A204.1 (cell line): Measurements from ENCODE around the gene ZNF580.

Experiments used
- FAIRE-seq: peaks from 2 replicates; lab custom pipeline; 2012; peaks lifted over from hg19 to GRCh38; lab: Jason Lieb, UNC

Gene ZNF580

DNA sequence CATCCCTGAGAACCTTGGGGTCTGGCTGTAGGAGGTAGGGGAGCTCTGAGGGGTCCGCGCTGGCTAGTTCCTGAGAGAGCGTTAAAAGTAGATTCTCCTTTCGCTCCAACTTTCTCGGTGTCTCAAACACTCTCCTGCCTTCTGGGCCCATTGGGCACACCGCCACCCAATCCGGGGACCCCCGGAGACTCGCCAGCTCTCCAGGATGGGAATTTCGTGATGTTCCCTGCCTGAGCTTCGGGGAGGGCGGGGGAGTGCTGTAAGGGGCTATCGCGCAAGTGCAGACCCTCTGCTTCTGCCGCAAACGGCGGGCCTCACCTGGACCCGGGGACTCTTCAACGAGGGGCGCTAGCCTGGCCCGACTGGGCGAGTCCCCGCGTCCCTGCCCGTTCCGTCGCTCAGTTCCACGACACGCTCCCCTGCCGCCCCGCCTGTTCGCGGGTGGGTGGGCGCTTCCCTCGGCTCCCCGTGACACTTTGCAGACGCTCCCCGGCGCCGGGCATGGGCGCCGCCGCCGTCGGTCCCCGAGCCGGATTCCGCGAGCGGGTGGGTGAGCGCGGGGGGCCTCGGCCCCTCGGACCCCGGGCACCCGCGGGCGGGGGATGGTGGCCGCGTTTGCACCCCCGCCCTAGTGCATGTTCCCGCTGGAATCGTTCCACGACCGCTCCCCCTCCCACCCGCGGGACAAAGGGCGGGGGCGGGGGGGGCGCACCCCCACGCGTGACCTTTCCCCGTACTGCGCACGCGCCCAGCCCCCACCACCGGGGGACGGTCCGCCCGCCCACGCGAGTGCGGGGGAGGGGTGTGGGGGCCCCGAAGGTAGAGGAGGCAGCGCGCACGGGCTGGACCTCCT, 7.2 kb downstream of the ZNF580 start, which contains the start of gene CCDC106:
Gene CCDC106 (plus strand): TSS at position 481 of the 853 bp plus-strand sequence. CDS start 835 bp downstream, outside the sequence.
- FAIRE-seq: no peak

DNA sequence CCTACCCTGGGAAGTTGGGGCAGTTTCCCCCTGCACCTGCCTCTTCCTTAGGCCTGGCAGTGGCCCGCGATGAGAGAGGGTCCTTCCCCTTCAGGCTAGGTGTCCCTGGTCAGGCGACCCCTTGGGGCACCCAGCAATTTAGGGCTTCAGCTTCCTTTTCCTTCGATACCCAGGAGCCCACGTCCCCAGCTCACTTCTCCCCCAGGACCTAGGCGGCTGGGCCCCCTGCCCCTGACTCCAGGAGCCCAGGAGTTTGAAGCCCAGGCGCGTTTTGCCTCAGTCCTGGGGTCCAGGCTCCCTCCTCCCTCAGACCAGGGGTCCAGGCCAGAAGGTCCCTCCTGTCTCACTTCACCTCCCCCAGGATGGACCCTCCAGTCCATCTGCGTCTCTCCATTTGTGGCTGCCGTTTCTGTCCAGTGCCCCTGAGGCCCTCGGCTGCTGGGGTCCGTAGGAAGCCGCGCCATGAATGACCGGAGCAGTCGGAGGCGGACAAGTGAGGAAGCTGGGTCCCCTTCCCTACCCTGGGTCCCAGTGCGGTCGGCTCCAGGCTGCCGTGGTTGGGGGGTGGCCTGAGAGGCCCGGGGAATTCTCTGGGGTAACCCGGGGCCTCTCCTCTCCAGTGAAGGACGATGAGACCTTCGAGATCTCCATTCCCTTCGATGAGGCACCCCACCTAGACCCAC, 7.9 kb downstream of the ZNF580 start:
- FAIRE-seq: no peak

DNA sequence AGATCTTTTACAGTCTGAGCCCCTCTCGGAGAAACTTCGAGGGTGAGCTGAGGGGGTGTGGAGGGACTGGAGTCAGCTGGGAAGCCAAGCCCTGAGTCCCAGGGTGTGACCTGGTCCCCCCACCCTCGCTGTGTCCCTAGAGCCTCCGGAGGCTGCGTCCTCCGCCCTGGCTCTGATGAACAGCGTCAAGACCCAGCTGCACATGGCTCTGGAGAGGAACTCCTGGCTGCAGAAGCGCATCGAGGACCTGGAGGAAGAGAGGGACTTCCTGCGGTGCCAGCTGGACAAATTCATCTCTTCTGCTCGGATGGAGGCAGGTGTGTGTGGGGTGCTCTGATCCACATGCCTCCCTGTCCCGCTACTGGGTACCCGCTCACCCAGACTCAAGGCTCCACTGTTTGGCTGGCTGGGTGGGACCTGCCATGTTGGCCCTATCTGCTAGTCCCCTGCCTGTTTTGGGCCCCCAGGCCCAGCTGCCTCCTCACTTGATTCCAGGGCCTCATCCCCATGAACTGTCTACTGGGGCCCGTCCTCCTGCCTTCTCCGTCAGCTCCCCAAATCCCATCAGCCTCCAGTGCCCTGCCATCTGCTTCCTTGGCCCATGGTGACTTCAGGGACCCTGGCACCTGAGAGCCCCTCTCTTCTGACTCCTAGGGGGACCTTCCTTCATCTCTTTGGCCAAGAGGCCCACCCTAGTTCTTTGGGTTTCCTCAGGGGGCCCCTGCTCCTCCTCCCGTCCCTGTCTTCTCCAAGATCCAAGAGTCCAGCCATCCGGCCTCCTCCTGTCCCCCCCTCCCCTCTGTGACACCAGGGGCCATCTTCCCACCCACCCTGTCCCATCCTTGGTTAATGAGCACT, 8.7 kb downstream of the ZNF580 start:
- no peak for FAIRE-seq

DNA sequence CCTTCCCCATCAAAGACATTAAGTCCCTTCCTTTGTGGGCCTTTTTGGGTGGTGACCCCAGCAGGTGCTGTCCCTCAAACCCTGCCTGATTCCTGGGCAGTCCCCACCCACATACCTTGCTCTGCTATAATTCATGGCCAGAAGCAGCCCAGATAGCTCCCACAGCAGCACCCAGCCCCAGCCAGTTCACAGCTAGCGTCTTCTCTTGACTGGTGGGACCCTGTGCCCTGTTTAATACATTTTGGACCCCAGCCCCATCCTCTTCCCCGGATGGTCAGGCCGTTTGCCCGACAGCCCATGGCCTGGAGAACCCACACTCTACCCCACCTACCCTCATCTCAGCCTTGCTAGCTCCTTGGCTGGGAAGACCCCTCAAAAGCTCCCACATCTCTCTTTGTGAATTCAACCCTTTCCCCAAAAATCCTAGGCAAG, 9.3 kb downstream of the ZNF580 start:
- FAIRE-seq: no peak

DNA sequence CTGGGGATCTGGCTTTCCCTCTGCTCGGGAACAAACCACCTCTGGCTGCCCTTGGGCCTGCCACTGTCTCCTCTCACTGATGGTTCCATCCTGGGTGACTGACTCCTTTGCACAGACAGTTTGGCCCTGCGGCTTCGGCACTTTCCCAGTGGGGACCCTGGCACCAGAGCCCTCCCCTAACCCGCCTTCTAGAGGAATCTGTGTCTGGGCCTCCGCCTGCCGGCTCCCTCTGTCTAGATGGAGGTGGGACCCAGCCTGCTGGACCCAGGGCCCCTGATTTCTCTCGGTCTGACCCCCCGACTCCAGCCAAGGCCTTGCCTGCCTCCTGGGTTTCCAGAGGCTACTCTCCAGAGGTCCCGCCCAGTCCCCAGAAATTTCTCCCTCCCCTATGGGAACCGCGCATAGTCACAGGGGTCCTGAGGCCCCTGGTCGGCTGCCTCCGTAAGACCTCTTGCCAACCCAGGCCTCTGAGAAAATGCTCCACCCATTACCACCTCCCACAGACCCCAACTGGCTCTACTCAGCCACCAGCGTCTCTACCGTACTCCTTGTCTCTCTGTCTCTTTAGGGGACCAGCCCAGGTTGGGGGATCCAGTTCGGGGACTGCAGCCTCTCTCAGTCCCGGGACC, 9.9 kb downstream of the ZNF580 start:
- no peak for FAIRE-seq

DNA sequence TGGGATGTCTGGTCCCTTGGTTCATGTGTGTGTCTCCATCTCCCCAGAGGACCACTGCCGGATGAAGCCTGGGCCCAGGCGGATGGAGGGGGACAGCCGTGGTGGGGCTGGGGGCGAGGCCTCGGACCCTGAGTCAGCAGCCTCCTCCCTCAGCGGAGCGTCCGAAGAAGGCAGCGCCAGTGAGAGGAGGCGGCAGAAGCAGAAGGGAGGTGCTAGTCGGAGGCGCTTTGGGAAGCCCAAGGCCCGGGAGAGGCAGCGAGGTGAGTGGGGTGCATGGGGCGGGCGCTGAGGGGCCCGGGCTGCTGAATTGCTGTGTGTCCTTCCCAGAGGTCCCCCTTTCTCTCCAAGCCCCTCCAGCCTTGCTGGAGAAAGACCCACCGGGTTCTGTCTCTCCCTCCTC, 10.4 kb downstream of the ZNF580 start:
- no peak for FAIRE-seq

DNA sequence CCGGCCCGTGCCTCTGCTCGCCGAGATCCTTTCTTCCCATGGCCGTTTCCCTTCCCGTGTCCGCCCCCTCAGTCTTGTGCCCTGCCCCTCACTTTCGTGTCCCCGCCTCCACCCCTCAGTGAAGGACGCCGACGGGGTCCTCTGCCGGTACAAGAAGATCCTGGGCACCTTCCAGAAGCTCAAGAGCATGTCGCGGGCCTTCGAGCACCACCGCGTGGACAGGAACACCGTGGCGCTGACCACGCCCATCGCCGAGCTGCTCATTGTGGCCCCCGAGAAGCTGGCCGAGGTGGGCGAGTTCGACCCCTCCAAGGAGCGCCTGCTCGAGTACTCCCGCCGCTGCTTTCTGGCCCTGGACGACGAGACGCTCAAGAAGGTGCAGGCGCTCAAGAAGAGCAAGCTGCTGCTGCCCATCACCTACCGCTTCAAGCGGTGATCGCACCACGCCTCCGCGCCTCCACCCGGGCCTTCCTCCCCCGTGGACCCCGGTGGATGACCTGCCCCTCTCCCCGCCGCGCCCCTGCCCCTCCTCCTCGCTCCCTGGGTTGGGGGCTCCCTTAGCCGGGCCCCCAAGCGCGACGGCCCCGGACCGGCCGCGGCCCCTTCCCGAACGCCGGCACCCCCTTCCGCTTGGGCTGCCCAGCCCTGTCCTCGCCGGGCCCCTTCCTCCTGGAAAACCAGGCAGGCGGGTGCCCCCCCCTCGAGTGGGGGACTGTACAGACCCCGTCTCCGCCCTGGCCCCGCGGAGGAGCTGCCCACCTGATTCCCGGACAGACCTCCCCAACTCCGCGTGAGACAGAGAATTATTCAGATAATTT, 11.7 kb downstream of the ZNF580 start:
- no peak for FAIRE-seq

DNA sequence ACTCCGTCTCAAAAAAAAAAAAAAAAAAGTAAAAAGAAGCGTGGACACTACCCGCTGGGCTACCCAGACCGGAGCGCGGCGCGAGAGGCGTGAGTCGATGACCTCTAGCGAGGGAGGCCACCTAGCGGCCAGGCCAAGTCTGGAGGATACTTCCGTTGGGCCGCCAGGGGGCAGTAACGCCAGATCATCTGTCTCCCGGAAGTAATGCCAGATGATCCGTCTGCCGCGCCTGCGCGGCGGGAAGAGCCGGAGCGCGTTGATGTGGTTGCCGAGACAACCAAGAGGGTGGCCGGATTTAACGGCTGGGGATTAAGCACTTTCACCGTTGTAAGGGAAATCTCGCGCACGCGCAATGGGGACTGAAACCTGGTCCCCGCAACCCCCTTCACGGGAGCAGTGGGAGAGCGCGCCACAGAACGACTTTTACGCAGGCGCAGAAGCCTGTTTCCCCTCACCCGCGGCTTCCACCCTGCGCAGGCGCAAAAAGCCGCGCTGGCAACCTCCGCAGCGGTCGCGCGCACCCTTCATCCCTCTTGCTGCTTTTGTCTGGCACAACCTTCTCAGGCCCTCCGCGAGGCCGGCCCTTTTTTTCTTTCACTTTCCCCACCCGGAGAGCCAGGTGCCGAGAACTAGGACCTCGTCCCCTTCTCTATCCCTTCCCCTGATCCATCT, 13.0 kb downstream of the ZNF580 start:
- FAIRE-seq: no peak

DNA sequence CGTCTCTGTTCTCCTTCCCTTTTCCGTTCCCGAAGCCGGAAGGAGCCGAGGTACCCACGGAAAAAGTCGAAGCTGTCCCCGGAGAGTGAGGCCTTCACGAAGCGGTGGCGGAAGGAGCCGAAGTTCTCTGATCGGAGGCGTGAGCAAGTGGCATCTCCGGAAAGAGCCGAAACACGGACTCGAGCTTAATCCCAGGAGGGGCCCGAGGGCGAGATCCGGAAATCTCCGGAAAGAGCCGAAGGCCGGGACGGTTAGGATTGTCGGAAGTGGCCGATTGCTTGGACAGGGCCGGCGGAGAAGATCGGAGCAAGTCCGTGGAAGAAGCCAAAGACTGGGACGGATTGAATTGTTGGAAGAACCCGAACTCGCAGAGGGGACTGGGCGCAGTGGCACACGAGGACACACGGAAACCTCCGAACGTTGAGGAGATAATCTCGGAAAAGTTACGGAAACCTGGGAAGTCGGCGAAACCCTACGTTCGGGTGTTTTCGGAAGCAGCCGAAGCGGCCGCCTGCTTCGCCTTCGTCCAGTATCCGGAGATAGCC, 13.6 kb downstream of the ZNF580 start:
- FAIRE-seq: peak; percentile 99

DNA sequence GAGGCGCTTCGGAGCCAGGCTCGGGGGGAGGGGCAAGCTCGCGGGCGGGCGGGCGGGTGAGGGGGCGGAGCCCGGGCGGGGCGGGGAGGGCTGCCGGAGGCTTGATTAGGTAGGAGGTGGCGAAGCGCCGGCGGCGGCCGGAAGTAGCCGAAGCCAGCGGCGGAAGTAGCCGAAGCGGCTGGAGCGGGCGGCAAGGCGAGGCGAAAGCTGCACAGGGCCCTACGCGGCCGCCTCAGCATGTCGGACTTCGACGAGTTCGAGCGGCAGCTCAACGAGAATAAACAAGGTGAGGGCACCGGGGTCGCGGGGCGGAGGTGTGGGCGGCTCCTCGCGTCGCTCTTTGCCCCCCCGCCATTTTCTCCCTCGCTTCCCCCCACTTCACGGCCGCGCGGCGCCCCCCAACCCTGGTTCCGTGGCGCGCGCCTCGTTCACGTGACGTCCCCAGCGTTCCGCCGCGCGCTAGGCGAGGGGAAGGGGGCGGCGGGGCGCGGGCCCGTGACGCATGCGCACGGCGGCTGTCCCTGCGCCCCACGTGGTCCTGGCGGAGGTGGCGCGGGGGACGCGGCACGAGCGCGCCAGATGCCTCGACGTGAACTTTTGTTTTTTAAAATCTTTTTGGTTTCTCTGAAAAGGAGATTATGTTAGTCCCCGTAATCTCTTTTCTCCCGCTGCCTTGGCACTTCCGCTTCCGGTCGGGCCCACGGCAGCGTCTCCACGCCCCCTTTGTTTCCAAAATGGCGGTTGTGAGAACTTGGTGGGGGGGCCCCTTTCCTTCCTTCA, 14.3 kb downstream of the ZNF580 start, which contains the start of gene U2AF2:
Gene U2AF2 (plus strand): TSS at position 168 of the 780 bp plus-strand sequence. CDS start 70 bp downstream, at position 238.
- FAIRE-seq: no peak

DNA sequence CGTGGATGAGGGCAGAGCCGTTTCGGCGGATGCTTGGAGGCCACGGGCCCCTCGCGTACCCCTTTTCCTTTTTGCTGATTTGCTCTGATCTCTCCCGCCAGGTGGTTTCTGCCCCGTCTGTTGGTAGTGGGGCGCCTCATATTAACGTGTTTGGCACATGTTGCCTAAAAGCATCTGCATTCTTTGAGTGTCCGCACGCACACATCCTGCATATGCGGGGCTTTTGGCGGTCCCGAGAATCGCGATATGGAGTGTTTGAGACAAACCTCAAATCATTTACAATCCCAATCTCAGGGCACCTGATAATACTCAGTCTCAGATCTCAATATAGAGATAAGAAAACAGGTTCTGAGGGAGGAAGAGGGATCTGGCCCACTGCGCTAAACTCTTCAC, 14.8 kb downstream of the ZNF580 start:
- no peak for FAIRE-seq

DNA sequence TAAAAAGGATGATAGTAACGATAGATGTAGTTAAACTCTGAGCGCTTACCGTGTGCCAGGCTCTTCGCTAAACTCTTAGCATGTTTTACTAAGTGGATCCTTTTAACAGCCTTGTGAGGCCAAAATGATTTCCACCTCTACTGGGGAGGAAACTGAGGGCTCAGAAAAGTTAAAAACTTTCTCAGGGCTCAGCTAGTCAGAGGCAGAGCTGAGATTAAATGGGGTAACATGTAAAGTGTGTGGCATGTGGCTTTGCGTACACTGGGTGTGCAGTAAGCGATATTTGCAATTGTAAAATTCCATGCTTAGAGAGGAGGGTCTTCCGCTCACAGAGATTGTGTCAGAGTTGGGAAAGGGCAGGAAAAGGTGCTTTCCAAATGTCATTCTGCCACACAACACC, 15.8 kb downstream of the ZNF580 start:
- FAIRE-seq: no peak

DNA sequence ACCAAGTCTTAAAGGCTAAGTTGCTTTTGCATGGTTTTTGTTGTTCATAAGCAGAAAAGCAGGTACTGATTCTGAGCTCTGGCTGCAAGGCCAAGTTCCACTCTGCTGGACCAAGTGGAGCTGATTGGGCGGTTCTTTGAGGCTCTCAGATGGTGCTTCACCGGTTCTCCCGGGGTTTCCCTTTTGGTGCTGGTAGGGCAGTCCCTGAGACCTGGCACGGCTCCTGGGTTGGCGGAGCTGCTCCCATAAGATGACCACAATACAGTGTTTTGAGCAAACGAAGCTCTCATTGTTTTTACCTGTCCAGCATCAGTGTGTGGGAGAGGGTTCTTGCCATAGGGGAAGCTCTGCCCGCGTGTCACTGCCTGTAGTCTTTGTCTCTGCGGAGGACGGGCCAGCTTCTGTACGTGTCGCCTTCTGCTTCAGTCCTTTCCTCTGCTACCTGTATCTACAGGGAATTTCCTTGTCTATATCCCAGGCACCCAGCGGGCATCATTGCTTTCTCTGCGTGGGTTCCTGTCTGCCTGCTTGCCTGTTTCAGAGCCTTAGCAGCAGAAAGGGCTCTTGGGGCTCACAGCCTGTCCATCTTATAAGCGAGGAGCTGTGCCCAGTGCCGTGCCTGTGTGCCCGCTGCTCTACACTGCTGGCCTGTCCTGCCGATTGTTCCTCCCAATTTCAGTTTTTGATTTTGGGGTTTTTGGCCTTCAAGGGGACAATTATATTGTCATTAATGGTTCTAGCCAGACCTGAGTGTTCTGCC, 16.4 kb downstream of the ZNF580 start:
- FAIRE-seq: no peak

DNA sequence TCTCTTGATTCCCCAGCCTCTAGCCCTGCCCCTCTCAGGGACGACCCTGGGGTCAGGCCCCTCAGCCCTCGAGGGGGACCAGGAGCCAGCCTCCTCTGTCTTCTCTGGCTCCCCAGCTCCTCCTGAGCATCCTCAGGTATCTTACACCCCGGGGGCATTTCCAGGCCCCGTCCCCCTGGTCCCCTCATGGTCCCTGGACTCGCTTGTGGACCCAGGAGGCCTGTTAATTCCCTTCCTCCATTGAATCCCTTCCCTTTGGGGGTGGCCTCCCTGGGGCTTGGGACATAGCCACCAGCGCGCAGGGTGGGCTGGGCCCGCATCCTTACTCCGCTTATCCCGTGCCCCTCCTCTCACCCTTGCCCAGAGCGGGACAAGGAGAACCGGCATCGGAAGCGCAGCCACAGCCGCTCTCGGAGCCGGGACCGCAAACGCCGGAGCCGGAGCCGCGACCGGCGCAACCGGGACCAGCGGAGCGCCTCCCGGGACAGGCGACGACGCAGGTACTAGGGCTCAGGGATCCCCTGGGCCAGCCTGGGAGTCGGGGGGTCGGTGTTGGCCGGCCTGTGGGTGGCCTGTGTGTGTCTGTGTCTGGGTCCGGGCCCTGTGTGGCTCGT, 18.2 kb downstream of the ZNF580 start:
- FAIRE-seq: no peak

DNA sequence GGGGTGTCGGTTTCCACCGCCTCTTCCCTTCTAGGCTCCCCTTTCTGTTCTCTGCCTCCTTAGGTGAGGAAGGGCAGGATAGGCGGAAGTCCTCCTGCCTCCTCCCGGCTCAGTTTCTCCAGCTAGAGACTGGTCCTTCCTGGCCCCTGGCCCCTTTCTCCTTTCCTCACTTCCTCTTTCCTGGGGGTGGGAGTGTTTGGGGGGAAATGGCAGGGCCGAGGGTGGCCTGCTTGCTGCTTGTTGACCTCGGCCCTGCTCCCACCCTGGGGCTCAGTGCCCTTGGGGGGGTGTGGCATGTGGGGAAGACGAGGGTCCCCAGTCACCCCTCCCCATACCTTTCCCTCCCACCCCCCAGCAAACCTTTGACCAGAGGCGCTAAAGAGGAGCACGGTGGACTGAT, 19.0 kb downstream of the ZNF580 start:
- FAIRE-seq: no peak

DNA sequence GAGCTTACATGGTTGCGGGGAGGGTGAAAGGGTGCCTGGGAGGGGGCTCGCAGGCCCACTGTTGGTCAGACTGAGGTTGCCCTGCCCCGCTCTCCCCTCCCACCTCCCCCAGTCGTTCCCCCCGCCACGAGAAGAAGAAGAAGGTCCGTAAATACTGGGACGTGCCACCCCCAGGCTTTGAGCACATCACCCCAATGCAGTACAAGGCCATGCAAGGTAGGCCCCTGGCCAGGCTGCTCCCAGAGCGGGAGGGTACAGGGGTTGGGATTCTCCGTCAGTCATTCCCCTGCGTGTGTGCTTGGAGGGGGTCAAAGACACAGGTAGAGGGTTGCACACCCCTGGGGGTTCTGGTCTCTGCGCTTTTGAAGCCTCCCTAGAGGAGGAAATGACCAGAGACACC, 19.6 kb downstream of the ZNF580 start:
- FAIRE-seq: no peak

DNA sequence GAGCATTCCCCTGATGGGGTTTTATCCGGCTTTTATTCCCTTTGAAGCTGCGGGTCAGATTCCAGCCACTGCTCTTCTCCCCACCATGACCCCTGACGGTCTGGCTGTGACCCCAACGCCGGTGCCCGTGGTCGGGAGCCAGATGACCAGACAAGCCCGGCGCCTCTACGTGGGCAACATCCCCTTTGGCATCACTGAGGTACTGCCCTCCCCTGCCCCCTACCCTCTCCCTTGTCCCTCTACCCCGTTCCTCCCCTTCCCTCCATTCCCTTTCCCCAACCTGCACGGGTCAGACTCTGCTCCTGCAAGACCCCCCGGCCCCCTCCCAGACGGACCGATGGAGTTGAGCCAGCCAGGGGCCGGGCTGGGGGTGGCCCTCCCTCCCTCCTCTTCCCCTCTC, 20.2 kb downstream of the ZNF580 start:
- FAIRE-seq: no peak

DNA sequence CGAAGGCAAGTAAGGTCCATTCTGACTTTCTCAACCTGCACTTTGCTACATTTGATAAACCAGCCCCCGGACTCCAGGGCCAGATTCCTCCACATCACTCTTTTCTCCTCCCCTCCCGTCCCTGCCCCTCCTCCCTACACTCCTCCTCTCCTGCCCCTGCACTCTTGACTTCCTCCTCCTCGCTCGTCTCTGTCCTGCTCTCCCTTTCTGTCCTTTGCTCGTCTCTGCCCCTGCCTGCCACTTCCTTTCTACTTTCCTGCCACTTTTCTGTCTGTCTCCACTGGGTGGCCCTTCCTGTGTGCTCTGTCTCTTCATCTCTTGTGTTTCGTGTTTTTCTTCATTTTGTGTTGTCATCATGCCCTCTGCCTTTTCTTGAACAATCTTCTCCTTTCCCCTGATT, 21.0 kb downstream of the ZNF580 start:
- no peak for FAIRE-seq
